ENCODE results near the gene RASSF8. TPM values are rescaled to one million over a fixed set of nuclear protein-coding genes. Genes with fewer than 3 reads are reported as not detected.

RASSF8 gene
- total RNA-seq, 1 donor from 2014 or later, result 50.5 TPM

DNA sequence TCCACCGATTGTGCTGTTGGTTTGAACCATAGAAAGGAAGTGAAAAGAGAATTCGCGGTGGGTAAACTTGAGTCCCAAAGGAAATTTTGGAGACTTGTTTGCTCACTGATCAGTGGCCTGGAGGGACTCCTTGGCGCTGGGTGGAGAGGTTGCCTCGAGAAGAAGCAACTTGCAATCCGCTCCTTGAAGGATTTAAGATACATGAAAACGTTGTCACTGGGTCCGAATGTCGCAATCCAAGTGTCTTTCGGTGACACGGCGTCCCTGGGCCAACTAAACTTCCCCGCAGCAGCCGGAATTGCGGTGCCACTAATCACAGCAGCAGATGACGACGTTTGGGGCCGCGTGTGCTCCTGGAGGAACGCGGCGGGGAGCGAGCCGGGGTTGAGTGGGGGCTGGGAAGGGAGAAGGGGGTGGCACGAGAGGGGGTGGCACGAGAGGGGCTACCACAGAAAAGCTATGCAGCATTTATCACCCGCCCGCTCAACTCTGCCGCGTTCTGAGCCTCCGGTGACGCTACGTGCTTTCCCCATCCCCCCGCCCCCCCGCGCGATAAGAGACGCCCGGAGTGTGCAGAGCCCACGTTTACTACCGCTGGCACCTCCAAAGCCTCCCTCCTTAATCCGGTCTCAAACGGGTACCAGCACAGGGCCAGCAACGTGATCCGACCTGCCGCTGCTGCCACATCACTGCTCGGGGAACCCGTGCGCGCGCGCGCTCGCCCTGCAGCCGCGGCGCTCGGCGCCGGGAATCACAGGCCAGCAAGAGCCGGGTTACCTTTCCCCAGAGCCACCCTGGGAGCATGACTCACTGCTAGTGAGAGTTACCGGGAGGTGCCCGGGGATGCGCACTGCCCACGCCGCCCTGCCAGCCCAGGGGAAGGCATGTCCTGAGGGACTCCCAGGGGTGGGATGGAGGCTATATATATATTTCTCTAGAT is 167.2 kb downstream of the RASSF8 start:
- peaks cover 96% of the 10 kb centered on the region for H3K27me3 Mint-ChIP-seq (ENCODE audit: low read depth)
- no peak overlapping the region for H3K27ac Mint-ChIP-seq (ENCODE audit: unreplicated experiment)
- H3K4me1 Mint-ChIP-seq, result peaks cover 35% of the 10 kb centered on the region
- no peak for TF ChIP-seq CTCF (conservative IDR thresholded peaks at IDR 0.05)
- peak; percentile 43 for DNase-seq (ENCODE audit: low read depth, low spot score)
- no peaks in the 10 kb centered on the region for H3K36me3 Mint-ChIP-seq (ENCODE audit: low read depth)
- H3K9me3 Mint-ChIP-seq, result no peaks in the 10 kb centered on the region
- peak overlapping the region; percentile 91 for H3K4me3 Mint-ChIP-seq

GRCh38 chr12:26126340-26127284 is 168.1 kb downstream of the RASSF8 start:
- peak; percentile 66 for DNase-seq (ENCODE audit: low read depth, low spot score)
- peak overlapping the region; percentile 91 for H3K4me3 Mint-ChIP-seq
- TF ChIP-seq CTCF (conservative IDR thresholded peaks at IDR 0.05), result no peak
- H3K27ac Mint-ChIP-seq (ENCODE audit: unreplicated experiment), result no peak overlapping the region
- H3K9me3 Mint-ChIP-seq, result no peaks in the 10 kb centered on the region
- H3K27me3 Mint-ChIP-seq (ENCODE audit: low read depth), result peaks cover 96% of the 10 kb centered on the region
- no peaks in the 10 kb centered on the region for H3K36me3 Mint-ChIP-seq (ENCODE audit: low read depth)
- H3K4me1 Mint-ChIP-seq, result peaks cover 32% of the 10 kb centered on the region

DNA sequence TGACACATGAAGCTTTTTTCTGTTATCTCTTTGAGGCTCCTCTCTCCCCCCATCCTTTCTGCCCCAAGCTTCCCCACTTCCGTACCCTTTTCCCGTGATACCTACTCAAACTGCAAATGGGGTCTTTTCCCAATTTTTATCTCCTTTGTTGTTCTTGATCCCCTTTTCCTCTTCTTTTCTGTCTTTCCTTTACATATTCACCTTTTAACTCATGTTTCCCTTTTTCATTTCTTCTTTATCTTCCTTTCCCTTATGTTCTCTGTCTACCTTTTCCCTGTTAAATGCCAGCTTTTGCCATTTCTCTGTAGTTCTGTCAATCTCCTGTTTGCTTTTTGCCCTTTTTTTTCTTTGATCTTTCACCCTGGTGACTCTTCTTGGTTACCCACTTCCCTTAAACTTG is 168.9 kb downstream of the RASSF8 start:
- H3K9me3 Mint-ChIP-seq, result no peaks in the 10 kb centered on the region
- H3K27me3 Mint-ChIP-seq (ENCODE audit: low read depth), result peaks cover 97% of the 10 kb centered on the region
- no peak overlapping the region for H3K27ac Mint-ChIP-seq (ENCODE audit: unreplicated experiment)
- no peaks in the 10 kb centered on the region for H3K36me3 Mint-ChIP-seq (ENCODE audit: low read depth)
- TF ChIP-seq CTCF (conservative IDR thresholded peaks at IDR 0.05), result no peak
- no peak for DNase-seq (ENCODE audit: low read depth, low spot score)
- peak overlapping the region; percentile 91 for H3K4me3 Mint-ChIP-seq
- H3K4me1 Mint-ChIP-seq, result peaks cover 29% of the 10 kb centered on the region

DNA sequence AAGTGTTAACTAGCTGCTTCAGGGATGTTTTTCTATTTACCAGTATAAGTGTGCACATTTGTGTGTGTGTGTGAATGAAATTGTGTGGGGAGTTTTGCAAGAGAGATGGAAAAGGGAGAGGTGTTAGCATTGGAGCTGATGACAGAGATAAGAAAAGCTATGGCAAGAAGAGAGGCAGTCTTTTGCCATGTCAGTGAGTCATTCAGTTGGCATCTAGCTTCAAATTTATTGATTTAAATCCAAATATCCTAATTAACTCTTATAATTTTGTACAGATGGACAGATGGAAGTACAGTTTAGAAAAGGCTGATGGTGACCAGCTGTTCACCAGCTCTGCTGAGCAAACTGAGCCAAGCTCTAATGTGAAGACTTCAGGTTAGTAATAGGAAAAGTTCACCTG is 169.7 kb downstream of the RASSF8 start:
- H3K27ac Mint-ChIP-seq (ENCODE audit: unreplicated experiment), result no peak overlapping the region
- no peaks in the 10 kb centered on the region for H3K36me3 Mint-ChIP-seq (ENCODE audit: low read depth)
- H3K9me3 Mint-ChIP-seq, result no peaks in the 10 kb centered on the region
- H3K27me3 Mint-ChIP-seq (ENCODE audit: low read depth), result peaks cover 97% of the 10 kb centered on the region
- H3K4me3 Mint-ChIP-seq, result peak overlapping the region; percentile 91
- TF ChIP-seq CTCF (conservative IDR thresholded peaks at IDR 0.05), result no peak
- peaks cover 25% of the 10 kb centered on the region for H3K4me1 Mint-ChIP-seq
- no peak for DNase-seq (ENCODE audit: low read depth, low spot score)

Other genes starting within 250 kb of the RASSF8 start
- 0.65 TPM in 1 of 2 replicates, not detected in the other for gene BHLHE41, start 166.4 kb downstream of the RASSF8 start, total RNA-seq
- 4.1 and 4.7 TPM in 2 replicates for gene SSPN, start 236.9 kb downstream of the RASSF8 start, total RNA-seq